ENCODE data around the gene ZNRF3. TPM values are rescaled to one million over a fixed set of nuclear protein-coding genes. Genes with fewer than 3 reads are reported as not detected.
A peak's percentile ranks its signal among the peaks of the same experiment; 100 is the strongest.

ZNRF3 gene
- polyA plus RNA-seq, 1 experiment = 1.1 TPM

- TF ChIP-seq CTCF (IDR thresholded peaks at IDR 0.05; ENCODE audit: insufficient read depth, low read depth, low read length) = no peak
- Histone ChIP-seq H3K4me3 (ENCODE audit: low read depth, low read length) (no peak overlapping the region), H3K36me3 (ENCODE audit: control insufficient read depth, insufficient read depth, low read length) (no peaks in the 10 kb centered on the region), H3K27me3 (ENCODE audit: control insufficient read depth, insufficient read depth, low read length) (no peaks in the 10 kb centered on the region)
- DNase-seq (ENCODE audit: low read depth) = no peak
- ChIA-PET CTCF (interaction anchor here (0.6 to 1.9 kb wide), 3 partner anchors 12 to 168 kb away, joined by 3 to 7 read pairs (median 4); no protein-coding TSS in a partner anchor), POLR2A (no interaction called here)
Measured at GRCh38 chr22:28873183-28873963, 10.0 kb upstream of the ZNRF3 start.

GRCh38 chr22:28874061-28874460 is 9.3 kb upstream of the ZNRF3 start:
- H3K36me3 ChIP-seq (ENCODE audit: control insufficient read depth, insufficient read depth, low read length) = no peaks in the 10 kb centered on the region
- POLR2A ChIA-PET = no interaction called here
- CTCF ChIA-PET = interaction anchor here (0.6 to 1.9 kb wide), 3 partner anchors 11 to 167 kb away, joined by 3 to 7 read pairs (median 4); no protein-coding TSS in a partner anchor

GRCh38 chr22:28874811-28875320 is 8.5 kb upstream of the ZNRF3 start:
- POLR2A ChIA-PET = no interaction called here
- Histone ChIP-seq H3K36me3 (ENCODE audit: control insufficient read depth, insufficient read depth, low read length) (no peaks in the 10 kb centered on the region), H3K4me3 (ENCODE audit: low read depth, low read length) (no peak overlapping the region), H3K27me3 (ENCODE audit: control insufficient read depth, insufficient read depth, low read length) (no peaks in the 10 kb centered on the region)
- CTCF ChIA-PET = no interaction called here
- no peak for DNase-seq (ENCODE audit: low read depth)
- TF ChIP-seq CTCF (IDR thresholded peaks at IDR 0.05; ENCODE audit: insufficient read depth, low read depth, low read length) = no peak

More at GRCh38 chr22:28874061-28874460, 9.3 kb upstream of the ZNRF3 start:
- TF ChIP-seq CTCF (IDR thresholded peaks at IDR 0.05; ENCODE audit: insufficient read depth, low read depth, low read length) = no peak
- Histone ChIP-seq H3K4me3 (ENCODE audit: low read depth, low read length) (no peak overlapping the region), H3K27me3 (ENCODE audit: control insufficient read depth, insufficient read depth, low read length) (no peaks in the 10 kb centered on the region)
- no peak for DNase-seq (ENCODE audit: low read depth)

GRCh38 chr22:28882545-28882877 is 861 bp upstream of the ZNRF3 start:
- POLR2A ChIA-PET = interaction anchor here (0.7 kb wide), 1 partner anchor 21 kb away, joined by 6 read pairs; no protein-coding TSS in a partner anchor

More at GRCh38 chr22:28882545-28882877, 861 bp upstream of the ZNRF3 start:
- TF ChIP-seq CTCF (IDR thresholded peaks at IDR 0.05; ENCODE audit: insufficient read depth, low read depth, low read length) = no peak
- CTCF ChIA-PET = interaction anchor here (2.9 kb wide), 1 partner anchor 158 kb away, joined by 10 read pairs; no protein-coding TSS in a partner anchor
- peak overlapping the region; percentile 53 for H3K4me3 ChIP-seq (ENCODE audit: low read depth, low read length)
- H3K27me3 ChIP-seq (ENCODE audit: control insufficient read depth, insufficient read depth, low read length) = no peaks in the 10 kb centered on the region
- no peak for DNase-seq (ENCODE audit: low read depth)
- no peaks in the 10 kb centered on the region for H3K36me3 ChIP-seq (ENCODE audit: control insufficient read depth, insufficient read depth, low read length)

Data from BJ (cell line).